ENCODE results near the gene LPO. TPM values are rescaled to one million over a fixed set of nuclear protein-coding genes. Genes with fewer than 3 reads are reported as not detected.

The LPO gene
- total and polyA plus RNA-seq, 5 donors from 2014 or later = 0.08 to 0.15 TPM; not detected in 3

DNA sequence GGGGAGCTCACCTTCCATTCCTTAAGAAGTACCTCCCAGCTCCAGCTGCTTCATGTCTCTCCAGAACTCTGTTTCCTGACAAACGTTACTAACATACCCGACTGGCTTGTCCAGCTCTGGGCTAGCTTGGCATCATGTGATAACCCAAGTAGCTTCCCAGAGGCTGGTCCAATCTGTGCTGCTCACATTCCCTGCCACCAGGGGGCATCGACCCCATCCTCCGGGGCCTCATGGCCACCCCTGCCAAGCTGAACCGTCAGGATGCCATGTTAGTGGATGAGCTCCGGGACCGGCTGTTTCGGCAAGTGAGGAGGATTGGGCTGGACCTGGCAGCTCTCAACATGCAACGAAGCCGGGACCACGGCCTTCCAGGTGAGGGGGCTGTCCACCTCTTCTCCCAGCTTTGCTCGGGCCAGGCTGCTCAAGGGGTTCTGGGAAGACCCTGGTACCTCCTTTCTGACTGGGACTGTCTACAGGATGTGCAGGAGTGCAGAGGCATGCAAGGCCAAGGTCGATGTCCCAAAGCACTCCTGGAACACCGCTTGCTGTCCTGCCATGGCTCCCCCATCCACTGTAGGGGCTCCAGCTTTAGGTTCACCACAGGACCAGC lies 38.3 kb upstream of the LPO start:
- Histone ChIP-seq H3K27ac (ENCODE audit: insufficient read depth, low read length, poor library complexity, severe bottlenecking) (no peak overlapping the region), H3K4me1 (ENCODE audit: control insufficient read depth, insufficient read depth, low read length, poor library complexity, severe bottlenecking) (no peaks in the 10 kb centered on the region), H3K36me3 (ENCODE audit: control insufficient read depth, insufficient read depth, low read length) (no peaks in the 10 kb centered on the region), H3K9me3 (ENCODE audit: control insufficient read depth in 2 of 2, low read length in 2 of 2) (no peaks in the 10 kb centered on the region), H3K4me3 (ENCODE audit: low read depth, low read length) (no peak overlapping the region), H3K27me3 (ENCODE audit: control insufficient read depth, insufficient read depth, low read length) (no peaks in the 10 kb centered on the region)
- Mint-ChIP-seq H3K9me3 (no peaks in the 10 kb centered on the region), H3K36me3 (peaks cover 2% of the 10 kb centered on the region), H3K27me3 (peaks cover 10% of the 10 kb centered on the region), H3K4me1 (no peaks in the 10 kb centered on the region), H3K4me3 (no peak overlapping the region), H3K27ac (no peak overlapping the region)
- peak; percentile 18 to 55 (median 31) for DNase-seq
- ATAC-seq (ENCODE audit: low read depth in 2 of 2) = peak; percentile 65 to 76

DNA sequence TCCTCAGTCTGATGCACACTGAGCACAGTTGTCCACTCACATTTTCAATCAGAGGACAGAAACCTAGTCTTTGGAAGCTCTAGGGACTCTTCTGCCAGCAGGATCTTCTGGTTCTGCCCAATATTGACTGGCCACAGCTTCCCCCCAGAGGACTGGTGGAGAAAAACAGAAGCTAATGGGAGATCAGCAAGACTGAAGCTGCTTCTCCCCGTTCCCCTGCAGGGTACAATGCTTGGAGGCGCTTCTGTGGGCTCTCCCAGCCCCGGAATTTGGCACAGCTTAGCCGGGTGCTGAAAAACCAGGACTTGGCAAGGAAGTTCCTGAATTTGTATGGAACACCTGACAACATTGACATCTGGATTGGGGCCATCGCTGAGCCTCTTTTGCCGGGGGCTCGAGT lies 35.5 kb upstream of the LPO start:
- Histone ChIP-seq H3K9me3 (ENCODE audit: control insufficient read depth in 2 of 2, low read length in 2 of 2) (no peaks in the 10 kb centered on the region), H3K4me3 (ENCODE audit: low read depth, low read length) (no peak overlapping the region), H3K36me3 (ENCODE audit: control insufficient read depth, insufficient read depth, low read length) (peaks cover 3% of the 10 kb centered on the region), H3K27me3 (ENCODE audit: control insufficient read depth, insufficient read depth, low read length) (no peaks in the 10 kb centered on the region), H3K27ac (ENCODE audit: insufficient read depth, low read length, poor library complexity, severe bottlenecking) (no peak overlapping the region), H3K4me1 (ENCODE audit: control insufficient read depth, insufficient read depth, low read length, poor library complexity, severe bottlenecking) (no peaks in the 10 kb centered on the region)
- Mint-ChIP-seq H3K36me3 (peaks cover 7% of the 10 kb centered on the region), H3K4me1 (no peaks in the 10 kb centered on the region), H3K27ac (no peak overlapping the region), H3K4me3 (peak overlapping the region in 1 of 4 donors; percentile 34), H3K27me3 (no peaks in the 10 kb centered on the region), H3K9me3 (no peaks in the 10 kb centered on the region)
- DNase-seq (no peak), ATAC-seq (ENCODE audit: low read depth in 2 of 2) (no peak)

- Mint-ChIP-seq H3K27ac (no peak overlapping the region), H3K9me3 (no peaks in the 10 kb centered on the region)
These were observed 33.6 kb upstream of the LPO start for GRCh38 chr17:58204796-58205195.

DNA sequence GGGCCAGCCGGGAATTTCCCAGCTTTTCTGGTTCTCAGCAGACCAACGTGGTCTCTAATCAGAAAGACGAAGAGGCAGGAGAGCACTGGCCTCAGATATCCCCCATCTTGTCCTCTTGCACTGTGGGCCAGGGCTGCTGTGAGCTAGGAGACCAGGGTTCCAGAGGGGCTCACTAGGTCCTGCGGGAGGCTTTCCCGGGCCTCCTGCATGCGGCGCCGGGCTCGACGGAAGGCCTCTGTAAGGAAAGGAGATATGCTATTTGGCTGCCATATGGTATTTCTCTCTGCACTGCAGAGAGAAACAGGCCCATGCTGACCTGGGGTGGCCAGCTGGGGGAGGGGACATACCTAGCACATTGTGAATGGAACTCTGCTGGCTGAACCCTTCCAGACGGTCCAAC lies 32.4 kb upstream of the LPO start:
- H3K27me3 ChIP-seq (ENCODE audit: control insufficient read depth, insufficient read depth, low read length) = no peaks in the 10 kb centered on the region
- H3K4me3 ChIP-seq (ENCODE audit: low read depth, low read length) = no peak overlapping the region
- no peaks in the 10 kb centered on the region for H3K4me1 ChIP-seq (ENCODE audit: control insufficient read depth, insufficient read depth, low read length, poor library complexity, severe bottlenecking)
- H3K36me3 ChIP-seq (ENCODE audit: control insufficient read depth, insufficient read depth, low read length) = peaks cover 15% of the 10 kb centered on the region
- DNase-seq (no peak), ATAC-seq (ENCODE audit: low read depth in 2 of 2) (no peak)
- Mint-ChIP-seq H3K36me3 (peaks cover 28% of the 10 kb centered on the region), H3K4me3 (no peak overlapping the region), H3K4me1 (no peaks in the 10 kb centered on the region), H3K27ac (no peak overlapping the region), H3K27me3 (no peaks in the 10 kb centered on the region), H3K9me3 (no peaks in the 10 kb centered on the region)
- H3K27ac ChIP-seq (ENCODE audit: insufficient read depth, low read length, poor library complexity, severe bottlenecking) = no peak overlapping the region
- no peaks in the 10 kb centered on the region for H3K9me3 ChIP-seq (ENCODE audit: control insufficient read depth in 2 of 2, low read length in 2 of 2)

More at GRCh38 chr17:58204796-58205195, 33.6 kb upstream of the LPO start:
- Histone ChIP-seq H3K36me3 (ENCODE audit: control insufficient read depth, insufficient read depth, low read length) (peaks cover 9% of the 10 kb centered on the region), H3K27ac (ENCODE audit: insufficient read depth, low read length, poor library complexity, severe bottlenecking) (no peak overlapping the region), H3K4me3 (ENCODE audit: low read depth, low read length) (no peak overlapping the region), H3K9me3 (ENCODE audit: control insufficient read depth in 2 of 2, low read length in 2 of 2) (no peaks in the 10 kb centered on the region), H3K4me1 (ENCODE audit: control insufficient read depth, insufficient read depth, low read length, poor library complexity, severe bottlenecking) (no peaks in the 10 kb centered on the region), H3K27me3 (ENCODE audit: control insufficient read depth, insufficient read depth, low read length) (no peaks in the 10 kb centered on the region)
- H3K4me1 Mint-ChIP-seq = no peaks in the 10 kb centered on the region
- DNase-seq (no peak), ATAC-seq (ENCODE audit: low read depth in 2 of 2) (no peak)
- H3K27me3 Mint-ChIP-seq = no peaks in the 10 kb centered on the region
- H3K36me3 Mint-ChIP-seq = peaks cover 19% of the 10 kb centered on the region
- H3K4me3 Mint-ChIP-seq = no peak overlapping the region

GRCh38 chr17:58207451-58207850 lies 30.9 kb upstream of the LPO start:
- H3K27ac ChIP-seq (ENCODE audit: insufficient read depth, low read length, poor library complexity, severe bottlenecking) = no peak overlapping the region
- no peaks in the 10 kb centered on the region for H3K4me1 ChIP-seq (ENCODE audit: control insufficient read depth, insufficient read depth, low read length, poor library complexity, severe bottlenecking)
- no peaks in the 10 kb centered on the region for H3K27me3 Mint-ChIP-seq
- no peaks in the 10 kb centered on the region for H3K9me3 ChIP-seq (ENCODE audit: control insufficient read depth in 2 of 2, low read length in 2 of 2)
- no peak for ATAC-seq (ENCODE audit: low read depth in 2 of 2)
- no peak overlapping the region for H3K4me3 ChIP-seq (ENCODE audit: low read depth, low read length)
- H3K27me3 ChIP-seq (ENCODE audit: control insufficient read depth, insufficient read depth, low read length) = no peaks in the 10 kb centered on the region
- DNase-seq = no peak
- peaks cover 37% of the 10 kb centered on the region for H3K36me3 Mint-ChIP-seq
- H3K36me3 ChIP-seq (ENCODE audit: control insufficient read depth, insufficient read depth, low read length) = peaks cover 26% of the 10 kb centered on the region
- H3K9me3 Mint-ChIP-seq = no peaks in the 10 kb centered on the region
- no peak overlapping the region for H3K27ac Mint-ChIP-seq
- no peaks in the 10 kb centered on the region for H3K4me1 Mint-ChIP-seq
- no peak overlapping the region for H3K4me3 Mint-ChIP-seq

GRCh38 chr17:58208344-58208743 lies 30.0 kb upstream of the LPO start:
- H3K4me1 ChIP-seq (ENCODE audit: control insufficient read depth, insufficient read depth, low read length, poor library complexity, severe bottlenecking) = no peaks in the 10 kb centered on the region
- Mint-ChIP-seq H3K27me3 (no peaks in the 10 kb centered on the region), H3K4me1 (no peaks in the 10 kb centered on the region), H3K36me3 (peaks cover 42% of the 10 kb centered on the region), H3K9me3 (no peaks in the 10 kb centered on the region), H3K27ac (no peak overlapping the region), H3K4me3 (no peak overlapping the region)
- ATAC-seq (ENCODE audit: low read depth in 2 of 2) = no peak
- no peaks in the 10 kb centered on the region for H3K27me3 ChIP-seq (ENCODE audit: control insufficient read depth, insufficient read depth, low read length)
- no peaks in the 10 kb centered on the region for H3K9me3 ChIP-seq (ENCODE audit: control insufficient read depth in 2 of 2, low read length in 2 of 2)
- no peak for DNase-seq
- H3K27ac ChIP-seq (ENCODE audit: insufficient read depth, low read length, poor library complexity, severe bottlenecking) = no peak overlapping the region
- no peak overlapping the region for H3K4me3 ChIP-seq (ENCODE audit: low read depth, low read length)
- H3K36me3 ChIP-seq (ENCODE audit: control insufficient read depth, insufficient read depth, low read length) = peaks cover 33% of the 10 kb centered on the region

- no peaks in the 10 kb centered on the region for H3K9me3 Mint-ChIP-seq
- DNase-seq = peak in 1 of 3 donors; percentile 8
- H3K4me3 ChIP-seq (ENCODE audit: low read depth, low read length) = no peak overlapping the region
- H3K36me3 Mint-ChIP-seq = peaks cover 48% of the 10 kb centered on the region
- H3K27ac ChIP-seq (ENCODE audit: insufficient read depth, low read length, poor library complexity, severe bottlenecking) = no peak overlapping the region
- H3K4me1 Mint-ChIP-seq = no peaks in the 10 kb centered on the region
- no peaks in the 10 kb centered on the region for H3K27me3 ChIP-seq (ENCODE audit: control insufficient read depth, insufficient read depth, low read length)
- H3K4me1 ChIP-seq (ENCODE audit: control insufficient read depth, insufficient read depth, low read length, poor library complexity, severe bottlenecking) = no peaks in the 10 kb centered on the region
- no peak overlapping the region for H3K4me3 Mint-ChIP-seq
- no peaks in the 10 kb centered on the region for H3K27me3 Mint-ChIP-seq
- ATAC-seq (ENCODE audit: low read depth in 2 of 2) = no peak
- H3K27ac Mint-ChIP-seq = no peak overlapping the region
- H3K36me3 ChIP-seq (ENCODE audit: control insufficient read depth, insufficient read depth, low read length) = peaks cover 52% of the 10 kb centered on the region
- H3K9me3 ChIP-seq (ENCODE audit: control insufficient read depth in 2 of 2, low read length in 2 of 2) = no peaks in the 10 kb centered on the region
These were observed 27.5 kb upstream of the LPO start for GRCh38 chr17:58210922-58211321.

DNA sequence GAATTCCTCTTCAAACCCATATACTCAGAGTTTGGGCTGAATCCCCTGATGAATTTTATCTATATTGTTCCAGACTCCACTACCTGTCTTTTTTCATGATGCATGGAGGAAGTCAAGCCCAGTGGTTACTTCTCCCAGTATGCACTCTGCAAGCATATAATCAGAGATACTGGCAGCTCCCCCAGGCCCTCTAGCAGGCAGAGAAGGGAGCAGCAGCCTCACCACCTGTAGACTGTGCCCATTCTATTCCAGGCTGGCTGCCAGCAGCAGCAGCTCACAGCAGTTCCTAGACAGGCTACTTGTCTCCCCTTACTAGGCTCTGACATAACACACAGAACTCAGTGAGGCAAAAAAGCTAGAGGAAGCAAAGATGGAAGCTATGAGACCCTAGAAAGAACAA lies 22.7 kb upstream of the LPO start:
- H3K9me3 Mint-ChIP-seq = no peaks in the 10 kb centered on the region
- H3K36me3 Mint-ChIP-seq = peaks cover 27% of the 10 kb centered on the region
- H3K27ac ChIP-seq (ENCODE audit: insufficient read depth, low read length, poor library complexity, severe bottlenecking) = no peak overlapping the region
- H3K36me3 ChIP-seq (ENCODE audit: control insufficient read depth, insufficient read depth, low read length) = peaks cover 38% of the 10 kb centered on the region
- peak overlapping the region in 1 of 3 donors; percentile 48 for H3K27ac Mint-ChIP-seq
- peaks cover 7 to 24% (median 16%) of the 10 kb centered on the region in 4 donors for H3K4me1 Mint-ChIP-seq
- ATAC-seq (ENCODE audit: low read depth in 2 of 2) (no peak), DNase-seq (peak in 1 of 3 donors; percentile 12)
- no peaks in the 10 kb centered on the region for H3K27me3 ChIP-seq (ENCODE audit: control insufficient read depth, insufficient read depth, low read length)
- H3K4me3 ChIP-seq (ENCODE audit: low read depth, low read length) = no peak overlapping the region
- H3K4me1 ChIP-seq (ENCODE audit: control insufficient read depth, insufficient read depth, low read length, poor library complexity, severe bottlenecking) = peaks cover 18% of the 10 kb centered on the region
- peak overlapping the region in 1 of 4 donors; percentile 91 for H3K4me3 Mint-ChIP-seq
- peaks cover 10% of the 10 kb centered on the region for H3K27me3 Mint-ChIP-seq
- H3K9me3 ChIP-seq (ENCODE audit: control insufficient read depth in 2 of 2, low read length in 2 of 2) = no peaks in the 10 kb centered on the region
